Breast epithelium (tissue), 4 donors: Measurements from ENCODE around the gene RAB29. TPM values are rescaled to one million over a fixed set of nuclear protein-coding genes. Genes with fewer than 3 reads are reported as not detected.

ENCODE experiments used
- DNase-seq, 2 donors: peaks; one replicate each; pipeline ENCODE4 v3.0.0-alpha.2; 2019; ENCODE audit warnings: low spot score in 2 of 2
- H3K27ac ChIP-seq, 2 donors: fragments of 200-600 bp; sonication (generic) in 1 of 2; one replicate each; pipeline ENCODE4 v1.5.1; 2016 to 2019; ENCODE audit warnings: mild to moderate bottlenecking in 1 of 2
- H3K27me3 ChIP-seq, 2 donors: fragments of 200-600 bp; sonication (generic) in 1 of 2; one replicate each; pipeline versions ENCODE4 v1.5.1 to v1.6.0; 2017 to 2019; ENCODE audit warnings: control low read depth in 1 of 2, mild to moderate bottlenecking in 1 of 2
- H3K36me3 ChIP-seq: fragments of 200-600 bp; one replicate; pipeline ENCODE4 v1.5.1; 2019
- H3K4me1 ChIP-seq, 2 donors: fragments of 200-600 bp; sonication (generic); one replicate each; pipeline ENCODE4 v1.5.1; 2016 to 2019; ENCODE audit warnings: control low read depth in 1 of 2
- H3K4me3 ChIP-seq, 3 donors: fragments of 200-600 bp; sonication (generic); 1 replicate in 2 of 3; 2 replicates in 1 of 3; pipeline ENCODE4 v1.5.1; 2016 to 2019; ENCODE audit warnings: mild to moderate bottlenecking in 3 of 3, moderate library complexity in 2 of 3
- H3K9me3 ChIP-seq, 2 donors: fragments of 200-600 bp; sonication (generic) in 1 of 2; one replicate each; pipeline ENCODE4 v1.5.1; 2016 to 2019; ENCODE audit warnings: control low read depth in 1 of 2
- CTCF ChIP-seq, 3 donors: fragments of 450-650 bp; IDR thresholded peaks; one replicate each; pipeline ENCODE4 v1.5.1; 2016 to 2017; ENCODE audit warnings: antibody characterized with exemption in 3 of 3, mild to moderate bottlenecking in 3 of 3, moderate library complexity in 3 of 3
- POLR2A ChIP-seq: fragments of 450-650 bp; IDR thresholded peaks from one replicate; pipeline ENCODE4 v1.6.1; 2016; ENCODE audit warnings: antibody characterized with exemption, mild to moderate bottlenecking, moderate library complexity
- POLR2AphosphoS5 ChIP-seq, 3 donors: sonication (generic); formaldehyde crosslinking; IDR thresholded peaks; one replicate each; pipeline ENCODE4 v1.6.1; 2017; ENCODE audit warnings: antibody characterized with exemption in 3 of 3
- intact Hi-C: fragments of 100-400 bp; cut with DNase I; formaldehyde crosslinking; loops from one replicate; pipeline ENCODE4 v1.15.1; 2023; ENCODE audit warnings: low total_unique reads
- total RNA-seq, 3 donors: library from RNA; depleted of rRNA; stranded (reverse); fragments of >200 nt; gene quantifications; one replicate each; pipeline ENCODE4 v1.1.0, GENCODE V29; 2016

The RAB29 gene
- total RNA-seq, 3 donors from 2014 or later = 22.4 to 30.3 (median 23.9) TPM

- no peak for DNase-seq
- Histone ChIP-seq H3K27ac (no peak overlapping the region), H3K36me3 (no peaks in the 10 kb centered on the region), H3K9me3 (no peaks in the 10 kb centered on the region), H3K27me3 (no peaks in the 10 kb centered on the region), H3K4me3 (no peak overlapping the region), H3K4me1 (no peaks in the 10 kb centered on the region)
- intact Hi-C loops = no loop called here
- no peak for TF ChIP-seq CTCF (IDR thresholded peaks at IDR 0.05)
- TF ChIP-seq POLR2A = no peak
- no peak for TF ChIP-seq POLR2AphosphoS5 (IDR thresholded peaks at IDR 0.05)
Observed at GRCh38 chr1:205772607-205773032, 2.7 kb downstream of the RAB29 start.

- intact Hi-C loops = no loop called here
- no peak for TF ChIP-seq CTCF (IDR thresholded peaks at IDR 0.05)
- no peak for TF ChIP-seq POLR2AphosphoS5 (IDR thresholded peaks at IDR 0.05)
- TF ChIP-seq POLR2A = no peak
- Histone ChIP-seq H3K36me3 (no peaks in the 10 kb centered on the region), H3K4me3 (no peak overlapping the region), H3K4me1 (no peaks in the 10 kb centered on the region), H3K27me3 (no peaks in the 10 kb centered on the region), H3K27ac (peak overlapping the region; percentile 40 to 68), H3K9me3 (no peaks in the 10 kb centered on the region)
- peak; percentile 50 to 62 for DNase-seq
Observed at GRCh38 chr1:205770618-205771017, 4.7 kb downstream of the RAB29 start.

- intact Hi-C loops = no loop called here
- Histone ChIP-seq H3K4me1 (no peaks in the 10 kb centered on the region), H3K9me3 (no peaks in the 10 kb centered on the region), H3K27me3 (no peaks in the 10 kb centered on the region), H3K4me3 (no peak overlapping the region), H3K36me3 (no peaks in the 10 kb centered on the region), H3K27ac (peak overlapping the region; percentile 25 to 46)
- DNase-seq = no peak
- no peak for TF ChIP-seq POLR2A
- no peak for TF ChIP-seq CTCF (IDR thresholded peaks at IDR 0.05)
- TF ChIP-seq POLR2AphosphoS5 (IDR thresholded peaks at IDR 0.05) = no peak
Observed at GRCh38 chr1:205769641-205770365, 5.5 kb downstream of the RAB29 start.

- no peak for DNase-seq
- Histone ChIP-seq H3K27me3 (no peaks in the 10 kb centered on the region), H3K4me3 (no peak overlapping the region), H3K36me3 (no peaks in the 10 kb centered on the region), H3K9me3 (no peaks in the 10 kb centered on the region), H3K4me1 (no peaks in the 10 kb centered on the region), H3K27ac (no peak overlapping the region)
- intact Hi-C loops = no loop called here
- no peak for TF ChIP-seq POLR2AphosphoS5 (IDR thresholded peaks at IDR 0.05)
- TF ChIP-seq POLR2A = no peak
- TF ChIP-seq CTCF (IDR thresholded peaks at IDR 0.05) = no peak
Observed at GRCh38 chr1:205767248-205767647, 8.0 kb downstream of the RAB29 start.

GRCh38 chr1:205766570-205766969 is 8.7 kb downstream of the RAB29 start:
- no peaks in the 10 kb centered on the region for H3K36me3 ChIP-seq
- H3K4me3 ChIP-seq = no peak overlapping the region
- no peak overlapping the region for H3K27ac ChIP-seq
- TF ChIP-seq POLR2AphosphoS5 (IDR thresholded peaks at IDR 0.05) = no peak
- no peak for TF ChIP-seq POLR2A
- no peak for TF ChIP-seq CTCF (IDR thresholded peaks at IDR 0.05)
- H3K4me1 ChIP-seq = no peaks in the 10 kb centered on the region
- no peaks in the 10 kb centered on the region for H3K9me3 ChIP-seq
- no peaks in the 10 kb centered on the region for H3K27me3 ChIP-seq
- intact Hi-C loops = no loop called here
- DNase-seq = no peak
